WTC11 (cell line): Measurements from ENCODE around the gene RHOBTB1. TPM values are rescaled to one million over a fixed set of nuclear protein-coding genes. Genes with fewer than 3 reads are reported as not detected.

Experiments used
- ATAC-seq: fragments of 200-7000 bp; cut with Tn5 transposase; 2 replicates; pipeline ENCODE4 v1.10.0; 2021; ENCODE audit warnings: mild to moderate bottlenecking, moderate library complexity
- CTCF ChIA-PET: fragments of 300-600 bp; sonication (Branson Sonifier 250); formaldehyde crosslinking; loops from one replicate; lab custom pipeline; 2021; ENCODE audit warnings: antibody characterized with exemption; lab: Charles Lee
- POLR2A ChIA-PET: fragments of 350-600 bp; sonication (Branson Sonifier 250); formaldehyde crosslinking; loops from one replicate; lab custom pipeline; 2021; ENCODE audit warnings: antibody characterized with exemption; lab: Charles Lee
- DNase-seq: peaks from one replicate; pipeline ENCODE4 v3.0.0; 2021; ENCODE audit warnings: low spot score
- H3K27ac Mint-ChIP-seq: 2 replicates; pipeline ENCODE4 v1.8.0; 2021; ENCODE audit warnings: mixed read lengths
- H3K27me3 Mint-ChIP-seq: 2 replicates; pipeline ENCODE4 v1.8.0; 2021; ENCODE audit warnings: low read depth, mild to moderate bottlenecking, moderate library complexity, mixed read lengths
- H3K36me3 Mint-ChIP-seq: 2 replicates; pipeline ENCODE4 v1.8.0; 2021; ENCODE audit warnings: mixed read lengths
- H3K4me1 Mint-ChIP-seq: 2 replicates; pipeline ENCODE4 v1.8.0; 2022; ENCODE audit warnings: mixed read lengths
- H3K4me3 Mint-ChIP-seq: 2 replicates; pipeline ENCODE4 v1.8.0; 2021; ENCODE audit warnings: mild to moderate bottlenecking, moderate library complexity, mixed read lengths
- H3K9me3 Mint-ChIP-seq: 2 replicates; pipeline ENCODE4 v1.8.0; 2021; ENCODE audit warnings: mixed read lengths
- CREM ChIP-seq: sonication (generic); formaldehyde crosslinking; IDR thresholded peaks from 2 replicates; pipeline ENCODE4 v1.8.1; 2022; ENCODE audit warnings: mild to moderate bottlenecking, missing genetic modification reagents, moderate library complexity
- EMX1 ChIP-seq: fragments of 250-450 bp; sonication (Bioruptor Pico); IDR thresholded peaks from 2 replicates; pipeline ENCODE4 v1.8.0; 2021; ENCODE audit warnings: mild to moderate bottlenecking
- GRHL2 ChIP-seq: fragments of 250-450 bp; sonication (Bioruptor Pico); IDR thresholded peaks from 2 replicates; pipeline ENCODE4 v1.8.0; 2022; ENCODE audit warnings: mild to moderate bottlenecking, moderate library complexity; ENCODE audit not compliant: insufficient replicate concordance, severe bottlenecking
- GTF2I ChIP-seq: fragments of 250-450 bp; sonication (Bioruptor Pico); conservative IDR thresholded peaks from 2 replicates; pipeline ENCODE4 v1.4.0; 2021; ENCODE audit warnings: mild to moderate bottlenecking
- IRF2 ChIP-seq: sonication (generic); formaldehyde crosslinking; IDR thresholded peaks from 2 replicates; pipeline ENCODE4 v1.8.0; 2022; ENCODE audit warnings: low read depth, missing genetic modification reagents, borderline replicate concordance
- NR1H2 ChIP-seq: sonication (generic); formaldehyde crosslinking; IDR thresholded peaks from 2 replicates; pipeline ENCODE4 v1.9.0; 2021; ENCODE audit warnings: mild to moderate bottlenecking, moderate library complexity, missing genetic modification reagents
- PRRX2 ChIP-seq: fragments of 250-450 bp; sonication (Bioruptor Pico); IDR thresholded peaks from 2 replicates; pipeline ENCODE4 v1.8.0; 2021; ENCODE audit warnings: mild to moderate bottlenecking
- RELA ChIP-seq: sonication (generic); formaldehyde crosslinking; IDR thresholded peaks from 2 replicates; pipeline ENCODE4 v1.8.1; 2022; ENCODE audit warnings: missing genetic modification reagents, mild to moderate bottlenecking, borderline replicate concordance
- RORB ChIP-seq: fragments of 250-450 bp; sonication (Bioruptor Pico); IDR thresholded peaks from 2 replicates; pipeline ENCODE4 v1.9.0; 2021; ENCODE audit warnings: mild to moderate bottlenecking
- SMAD4 ChIP-seq: sonication (generic); formaldehyde crosslinking; IDR thresholded peaks from 2 replicates; pipeline ENCODE4 v1.8.0; 2022; ENCODE audit warnings: mild to moderate bottlenecking, missing genetic modification reagents
- ZBTB21 ChIP-seq: sonication (generic); formaldehyde crosslinking; IDR thresholded peaks from 2 replicates; pipeline ENCODE4 v1.8.1; 2023; ENCODE audit warnings: mild to moderate bottlenecking, missing genetic modification reagents, borderline replicate concordance
- ZNF121 ChIP-seq: sonication (generic); formaldehyde crosslinking; IDR thresholded peaks from 2 replicates; pipeline ENCODE4 v1.8.0; 2023; ENCODE audit warnings: missing genetic modification reagents
- ZNF263 ChIP-seq: sonication (generic); formaldehyde crosslinking; IDR thresholded peaks from 2 replicates; pipeline ENCODE4 v1.8.1; 2022; ENCODE audit warnings: low read depth, mild to moderate bottlenecking, moderate library complexity, missing genetic modification reagents
- ZNF423 ChIP-seq: fragments of 250-450 bp; sonication (Bioruptor Pico); IDR thresholded peaks from 2 replicates; pipeline ENCODE4 v2.1.2; 2022; ENCODE audit warnings: mild to moderate bottlenecking, moderate library complexity
- total RNA-seq: library from RNA; stranded (reverse); gene quantifications from 3 replicates; pipeline ENCODE4 v1.2.3, GENCODE V29; 2021
- TF ChIP-seq, protein P1 (sequence below): sonication (generic); formaldehyde crosslinking; IDR thresholded peaks from 2 replicates; pipeline ENCODE4 v1.8.0; 2022; ENCODE audit warnings: mild to moderate bottlenecking, missing genetic modification reagents
- TF ChIP-seq, protein P2 (sequence below): sonication (generic); formaldehyde crosslinking; IDR thresholded peaks from 2 replicates; pipeline ENCODE4 v1.8.1; 2022; ENCODE audit warnings: low read depth, mild to moderate bottlenecking, moderate library complexity, missing genetic modification reagents, borderline replicate concordance
- TF ChIP-seq, protein P3 (sequence below): sonication (generic); formaldehyde crosslinking; IDR thresholded peaks from 2 replicates; pipeline ENCODE4 v1.8.1; 2023; ENCODE audit warnings: mild to moderate bottlenecking, missing genetic modification reagents
- TF ChIP-seq, protein P4 (sequence below): fragments of 250-450 bp; sonication (Bioruptor Pico); IDR thresholded peaks from 2 replicates; pipeline ENCODE4 v1.9.0; 2021; ENCODE audit warnings: mild to moderate bottlenecking, borderline replicate concordance
- TF ChIP-seq, protein P5 (sequence below): sonication (generic); formaldehyde crosslinking; IDR thresholded peaks from 2 replicates; pipeline ENCODE4 v1.8.1; 2023; ENCODE audit warnings: mild to moderate bottlenecking, missing genetic modification reagents, moderate library complexity
- TF ChIP-seq, protein P6 (sequence below): sonication (generic); formaldehyde crosslinking; IDR thresholded peaks from 2 replicates; pipeline ENCODE4 v1.8.1; 2022; ENCODE audit warnings: low read depth, missing genetic modification reagents, borderline replicate concordance

RHOBTB1 gene
- total RNA-seq, 1 experiment from 2014 or later: 6.9 TPM

DNA sequence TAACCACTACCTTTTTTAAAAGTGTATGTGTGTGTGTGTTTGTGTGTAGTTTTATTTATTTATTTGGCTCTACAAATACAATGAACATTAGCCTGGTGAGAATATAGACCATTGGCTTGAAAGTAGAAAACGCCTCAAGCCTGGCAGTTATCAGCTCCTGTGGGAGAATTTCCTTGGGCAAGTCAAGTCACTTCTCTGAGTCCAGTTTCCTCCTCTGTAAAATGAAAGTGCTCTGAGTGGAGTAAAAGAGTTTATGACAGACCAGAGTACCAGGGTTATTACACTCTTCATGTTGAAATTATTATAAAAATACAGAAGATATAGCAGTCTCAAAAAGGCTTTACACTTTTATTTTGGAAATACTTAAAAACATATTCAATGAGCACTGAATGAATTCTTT is 10.1 kb upstream of the RHOBTB1 start:
- Mint-ChIP-seq H3K27me3 (no peaks in the 10 kb centered on the region), H3K27ac (no peak overlapping the region), H3K36me3 (no peaks in the 10 kb centered on the region), H3K4me1 (no peaks in the 10 kb centered on the region), H3K4me3 (no peak overlapping the region)
- ChIA-PET CTCF (no interaction called here), POLR2A (no interaction called here)
- ATAC-seq (no peak), DNase-seq (no peak)
- no peak for TF ChIP-seq EMX1 (CRISPR knock-in tag)
- TF ChIP-seq, protein P1, sequence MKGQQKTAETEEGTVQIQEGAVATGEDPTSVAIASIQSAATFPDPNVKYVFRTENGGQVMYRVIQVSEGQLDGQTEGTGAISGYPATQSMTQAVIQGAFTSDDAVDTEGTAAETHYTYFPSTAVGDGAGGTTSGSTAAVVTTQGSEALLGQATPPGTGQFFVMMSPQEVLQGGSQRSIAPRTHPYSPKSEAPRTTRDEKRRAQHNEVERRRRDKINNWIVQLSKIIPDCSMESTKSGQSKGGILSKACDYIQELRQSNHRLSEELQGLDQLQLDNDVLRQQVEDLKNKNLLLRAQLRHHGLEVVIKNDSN: no peak
- no peak for TF ChIP-seq ZBTB21 (CRISPR knock-in tag)
- TF ChIP-seq IRF2 (CRISPR knock-in tag): no peak
- TF ChIP-seq, protein P2, sequence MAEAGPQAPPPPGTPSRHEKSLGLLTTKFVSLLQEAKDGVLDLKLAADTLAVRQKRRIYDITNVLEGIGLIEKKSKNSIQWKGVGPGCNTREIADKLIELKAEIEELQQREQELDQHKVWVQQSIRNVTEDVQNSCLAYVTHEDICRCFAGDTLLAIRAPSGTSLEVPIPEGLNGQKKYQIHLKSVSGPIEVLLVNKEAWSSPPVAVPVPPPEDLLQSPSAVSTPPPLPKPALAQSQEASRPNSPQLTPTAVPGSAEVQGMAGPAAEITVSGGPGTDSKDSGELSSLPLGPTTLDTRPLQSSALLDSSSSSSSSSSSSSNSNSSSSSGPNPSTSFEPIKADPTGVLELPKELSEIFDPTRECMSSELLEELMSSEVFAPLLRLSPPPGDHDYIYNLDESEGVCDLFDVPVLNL (CRISPR knock-in tag): no peak
- TF ChIP-seq ZNF423: no peak
- TF ChIP-seq NR1H2 (CRISPR knock-in tag): no peak
- no peak for TF ChIP-seq GTF2I (CRISPR knock-in tag)
- TF ChIP-seq, protein P3, sequence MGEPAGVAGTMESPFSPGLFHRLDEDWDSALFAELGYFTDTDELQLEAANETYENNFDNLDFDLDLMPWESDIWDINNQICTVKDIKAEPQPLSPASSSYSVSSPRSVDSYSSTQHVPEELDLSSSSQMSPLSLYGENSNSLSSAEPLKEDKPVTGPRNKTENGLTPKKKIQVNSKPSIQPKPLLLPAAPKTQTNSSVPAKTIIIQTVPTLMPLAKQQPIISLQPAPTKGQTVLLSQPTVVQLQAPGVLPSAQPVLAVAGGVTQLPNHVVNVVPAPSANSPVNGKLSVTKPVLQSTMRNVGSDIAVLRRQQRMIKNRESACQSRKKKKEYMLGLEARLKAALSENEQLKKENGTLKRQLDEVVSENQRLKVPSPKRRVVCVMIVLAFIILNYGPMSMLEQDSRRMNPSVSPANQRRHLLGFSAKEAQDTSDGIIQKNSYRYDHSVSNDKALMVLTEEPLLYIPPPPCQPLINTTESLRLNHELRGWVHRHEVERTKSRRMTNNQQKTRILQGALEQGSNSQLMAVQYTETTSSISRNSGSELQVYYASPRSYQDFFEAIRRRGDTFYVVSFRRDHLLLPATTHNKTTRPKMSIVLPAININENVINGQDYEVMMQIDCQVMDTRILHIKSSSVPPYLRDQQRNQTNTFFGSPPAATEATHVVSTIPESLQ (CRISPR knock-in tag): no peak
- TF ChIP-seq RORB: no peak
- no peak for TF ChIP-seq CREM (CRISPR knock-in tag)
- TF ChIP-seq, protein P4, sequence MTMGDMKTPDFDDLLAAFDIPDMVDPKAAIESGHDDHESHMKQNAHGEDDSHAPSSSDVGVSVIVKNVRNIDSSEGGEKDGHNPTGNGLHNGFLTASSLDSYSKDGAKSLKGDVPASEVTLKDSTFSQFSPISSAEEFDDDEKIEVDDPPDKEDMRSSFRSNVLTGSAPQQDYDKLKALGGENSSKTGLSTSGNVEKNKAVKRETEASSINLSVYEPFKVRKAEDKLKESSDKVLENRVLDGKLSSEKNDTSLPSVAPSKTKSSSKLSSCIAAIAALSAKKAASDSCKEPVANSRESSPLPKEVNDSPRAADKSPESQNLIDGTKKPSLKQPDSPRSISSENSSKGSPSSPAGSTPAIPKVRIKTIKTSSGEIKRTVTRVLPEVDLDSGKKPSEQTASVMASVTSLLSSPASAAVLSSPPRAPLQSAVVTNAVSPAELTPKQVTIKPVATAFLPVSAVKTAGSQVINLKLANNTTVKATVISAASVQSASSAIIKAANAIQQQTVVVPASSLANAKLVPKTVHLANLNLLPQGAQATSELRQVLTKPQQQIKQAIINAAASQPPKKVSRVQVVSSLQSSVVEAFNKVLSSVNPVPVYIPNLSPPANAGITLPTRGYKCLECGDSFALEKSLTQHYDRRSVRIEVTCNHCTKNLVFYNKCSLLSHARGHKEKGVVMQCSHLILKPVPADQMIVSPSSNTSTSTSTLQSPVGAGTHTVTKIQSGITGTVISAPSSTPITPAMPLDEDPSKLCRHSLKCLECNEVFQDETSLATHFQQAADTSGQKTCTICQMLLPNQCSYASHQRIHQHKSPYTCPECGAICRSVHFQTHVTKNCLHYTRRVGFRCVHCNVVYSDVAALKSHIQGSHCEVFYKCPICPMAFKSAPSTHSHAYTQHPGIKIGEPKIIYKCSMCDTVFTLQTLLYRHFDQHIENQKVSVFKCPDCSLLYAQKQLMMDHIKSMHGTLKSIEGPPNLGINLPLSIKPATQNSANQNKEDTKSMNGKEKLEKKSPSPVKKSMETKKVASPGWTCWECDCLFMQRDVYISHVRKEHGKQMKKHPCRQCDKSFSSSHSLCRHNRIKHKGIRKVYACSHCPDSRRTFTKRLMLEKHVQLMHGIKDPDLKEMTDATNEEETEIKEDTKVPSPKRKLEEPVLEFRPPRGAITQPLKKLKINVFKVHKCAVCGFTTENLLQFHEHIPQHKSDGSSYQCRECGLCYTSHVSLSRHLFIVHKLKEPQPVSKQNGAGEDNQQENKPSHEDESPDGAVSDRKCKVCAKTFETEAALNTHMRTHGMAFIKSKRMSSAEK (CRISPR knock-in tag): no peak
- no peak for TF ChIP-seq GRHL2 (CRISPR knock-in tag)
- no peak for TF ChIP-seq PRRX2 (CRISPR knock-in tag)
- no peak for TF ChIP-seq ZNF263 (CRISPR knock-in tag)
- no peak for TF ChIP-seq SMAD4 (CRISPR knock-in tag)
- TF ChIP-seq, protein P5, sequence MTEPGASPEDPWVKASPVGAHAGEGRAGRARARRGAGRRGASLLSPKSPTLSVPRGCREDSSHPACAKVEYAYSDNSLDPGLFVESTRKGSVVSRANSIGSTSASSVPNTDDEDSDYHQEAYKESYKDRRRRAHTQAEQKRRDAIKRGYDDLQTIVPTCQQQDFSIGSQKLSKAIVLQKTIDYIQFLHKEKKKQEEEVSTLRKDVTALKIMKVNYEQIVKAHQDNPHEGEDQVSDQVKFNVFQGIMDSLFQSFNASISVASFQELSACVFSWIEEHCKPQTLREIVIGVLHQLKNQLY (CRISPR knock-in tag): no peak
- TF ChIP-seq ZNF121 (CRISPR knock-in tag): no peak
- TF ChIP-seq, protein P6, sequence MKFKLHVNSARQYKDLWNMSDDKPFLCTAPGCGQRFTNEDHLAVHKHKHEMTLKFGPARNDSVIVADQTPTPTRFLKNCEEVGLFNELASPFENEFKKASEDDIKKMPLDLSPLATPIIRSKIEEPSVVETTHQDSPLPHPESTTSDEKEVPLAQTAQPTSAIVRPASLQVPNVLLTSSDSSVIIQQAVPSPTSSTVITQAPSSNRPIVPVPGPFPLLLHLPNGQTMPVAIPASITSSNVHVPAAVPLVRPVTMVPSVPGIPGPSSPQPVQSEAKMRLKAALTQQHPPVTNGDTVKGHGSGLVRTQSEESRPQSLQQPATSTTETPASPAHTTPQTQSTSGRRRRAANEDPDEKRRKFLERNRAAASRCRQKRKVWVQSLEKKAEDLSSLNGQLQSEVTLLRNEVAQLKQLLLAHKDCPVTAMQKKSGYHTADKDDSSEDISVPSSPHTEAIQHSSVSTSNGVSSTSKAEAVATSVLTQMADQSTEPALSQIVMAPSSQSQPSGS (CRISPR knock-in tag): no peak
- no peak for TF ChIP-seq RELA
- TF ChIP-seq, all 79 proteins: peak for 0
- H3K9me3 Mint-ChIP-seq: no peaks in the 10 kb centered on the region
